Activated CD8-positive, alpha-beta T cell treated with anti-CD3 and anti-CD28 coated beads for 36 hours (primary cell): ENCODE data around the gene RAB8A. TPM values are rescaled to one million over a fixed set of nuclear protein-coding genes. Genes with fewer than 3 reads are reported as not detected.

Source experiments
- ATAC-seq: fragments of 200-7000 bp; cut with Tn5 transposase; one replicate; pipeline ENCODE4 v1.10.0; 2021; ENCODE audit warnings: mild to moderate bottlenecking, moderate library complexity
- CTCF ChIA-PET: fragments of 350-600 bp; sonication (Branson Sonifier 250); formaldehyde crosslinking; loops from one replicate; lab custom pipeline; 2021; ENCODE audit warnings: antibody characterized with exemption; lab: Charles Lee
- POLR2A ChIA-PET: fragments of 350-600 bp; sonication (Branson Sonifier 250); formaldehyde crosslinking; loops from one replicate; lab custom pipeline; 2021; ENCODE audit warnings: antibody characterized with exemption; lab: Charles Lee
- DNase-seq: peaks from one replicate; pipeline ENCODE4 v3.0.0-alpha.2; 2020
- H3K27ac Mint-ChIP-seq: one replicate; pipeline ENCODE4 v1.8.0; 2021; ENCODE audit warnings: mild to moderate bottlenecking, mixed read lengths
- H3K27me3 Mint-ChIP-seq: one replicate; pipeline ENCODE4 v1.8.0; 2021; ENCODE audit warnings: mixed read lengths
- H3K36me3 Mint-ChIP-seq: one replicate; pipeline ENCODE4 v1.8.0; 2021; ENCODE audit warnings: low read depth, mixed read lengths
- H3K4me1 Mint-ChIP-seq: one replicate; pipeline ENCODE4 v1.8.0; 2021; ENCODE audit warnings: low read depth, mixed read lengths
- H3K4me3 Mint-ChIP-seq: one replicate; pipeline ENCODE4 v1.8.0; 2021; ENCODE audit warnings: mild to moderate bottlenecking, moderate library complexity, mixed read lengths
- H3K9me3 Mint-ChIP-seq: one replicate; pipeline ENCODE4 v1.8.0; 2021; ENCODE audit warnings: mixed read lengths
- intact Hi-C: fragments of 100-400 bp; cut with micrococcal nuclease; formaldehyde crosslinking; loops from one replicate; pipeline ENCODE4 v1.10.0; 2022
- total RNA-seq, 2 experiments: library from RNA; stranded (reverse); gene quantifications; one replicate each; pipeline ENCODE4 v1.2.3, GENCODE V29; 2021
- TF ChIP-seq, protein P1 (sequence below): fragments of 200-600 bp; IDR thresholded peaks from one replicate; pipeline ENCODE4 v1.8.0; 2022; ENCODE audit warnings: antibody characterized with exemption, mild to moderate bottlenecking

Gene RAB8A
- total RNA-seq, 2 experiments from 2014 or later, result 123 to 128 TPM

DNA sequence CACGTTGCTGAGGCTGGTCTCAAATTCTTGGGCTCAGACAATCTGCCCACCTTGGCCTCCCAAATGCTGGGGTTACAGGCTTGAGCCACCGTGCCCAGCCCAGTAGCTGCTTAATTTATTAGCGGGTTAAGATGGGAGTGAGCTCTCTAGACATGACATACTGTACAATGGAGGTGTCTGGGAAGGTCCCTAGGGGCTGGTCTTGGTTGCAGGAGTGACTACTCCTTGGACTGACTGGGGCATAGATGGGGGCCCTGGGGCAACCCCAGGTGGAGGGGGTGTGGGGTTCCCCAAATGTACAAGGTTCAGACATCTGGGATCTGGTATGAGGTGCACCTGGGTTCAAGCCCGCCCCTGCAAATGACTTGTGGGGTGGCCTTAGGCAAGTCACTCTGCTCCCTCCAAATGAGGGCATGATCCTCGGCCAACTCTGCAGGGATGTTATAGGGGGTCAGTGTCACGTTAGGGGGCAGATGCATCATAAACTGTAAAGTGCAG, 48.8 kb downstream of the RAB8A start:
- H3K4me1 Mint-ChIP-seq, result peaks cover 19% of the 10 kb centered on the region
- H3K4me3 Mint-ChIP-seq, result no peak overlapping the region
- peaks cover 14% of the 10 kb centered on the region for H3K36me3 Mint-ChIP-seq
- H3K27me3 Mint-ChIP-seq, result no peaks in the 10 kb centered on the region
- CTCF ChIA-PET, result interaction anchor here (1.1 kb wide), 2 partner anchors 9 to 119 kb away, joined by 3 read pairs; no protein-coding TSS in a partner anchor
- ATAC-seq, result no peak
- intact Hi-C loops, result no loop called here
- TF ChIP-seq, protein P1, sequence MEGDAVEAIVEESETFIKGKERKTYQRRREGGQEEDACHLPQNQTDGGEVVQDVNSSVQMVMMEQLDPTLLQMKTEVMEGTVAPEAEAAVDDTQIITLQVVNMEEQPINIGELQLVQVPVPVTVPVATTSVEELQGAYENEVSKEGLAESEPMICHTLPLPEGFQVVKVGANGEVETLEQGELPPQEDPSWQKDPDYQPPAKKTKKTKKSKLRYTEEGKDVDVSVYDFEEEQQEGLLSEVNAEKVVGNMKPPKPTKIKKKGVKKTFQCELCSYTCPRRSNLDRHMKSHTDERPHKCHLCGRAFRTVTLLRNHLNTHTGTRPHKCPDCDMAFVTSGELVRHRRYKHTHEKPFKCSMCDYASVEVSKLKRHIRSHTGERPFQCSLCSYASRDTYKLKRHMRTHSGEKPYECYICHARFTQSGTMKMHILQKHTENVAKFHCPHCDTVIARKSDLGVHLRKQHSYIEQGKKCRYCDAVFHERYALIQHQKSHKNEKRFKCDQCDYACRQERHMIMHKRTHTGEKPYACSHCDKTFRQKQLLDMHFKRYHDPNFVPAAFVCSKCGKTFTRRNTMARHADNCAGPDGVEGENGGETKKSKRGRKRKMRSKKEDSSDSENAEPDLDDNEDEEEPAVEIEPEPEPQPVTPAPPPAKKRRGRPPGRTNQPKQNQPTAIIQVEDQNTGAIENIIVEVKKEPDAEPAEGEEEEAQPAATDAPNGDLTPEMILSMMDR, result no peak
- peak overlapping the region; percentile 73 for H3K27ac Mint-ChIP-seq
- POLR2A ChIA-PET, result interaction anchor here (1.0 to 1.5 kb wide), 2 partner anchors 10 to 42 kb away, joined by 3 to 5 read pairs; no protein-coding TSS in a partner anchor
- no peak for DNase-seq
- H3K9me3 Mint-ChIP-seq, result no peaks in the 10 kb centered on the region

DNA sequence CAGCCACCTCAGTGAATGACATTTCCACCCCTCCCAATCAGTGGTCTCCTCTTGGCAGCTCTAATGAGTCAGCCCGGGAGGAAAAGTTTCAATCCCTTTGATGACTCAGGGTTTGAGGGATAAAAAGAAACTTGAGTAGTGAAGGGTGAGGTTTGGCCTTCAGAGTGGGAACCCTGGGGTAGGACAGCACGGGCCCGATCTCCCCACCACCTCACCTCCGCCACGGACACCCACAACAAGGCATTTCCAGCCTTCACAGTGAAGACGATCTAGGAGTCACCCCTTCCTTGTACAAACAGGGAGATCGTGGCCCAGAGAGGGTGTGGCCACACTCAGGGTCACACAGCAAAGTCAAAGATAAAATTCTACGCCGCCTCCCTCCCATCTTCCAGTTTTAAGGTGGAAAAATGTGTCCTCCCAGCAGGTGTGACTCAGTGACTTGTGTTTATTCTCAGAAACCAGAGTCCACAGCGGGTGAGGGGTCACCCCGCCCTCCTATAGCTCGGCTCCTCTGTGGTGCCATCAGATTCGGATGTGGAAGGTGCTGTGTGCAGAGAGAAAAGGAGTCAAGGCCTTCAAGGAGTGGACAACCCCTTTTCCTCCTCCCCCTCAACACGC, 49.4 kb downstream of the RAB8A start:
- TF ChIP-seq, protein P1, result no peak
- H3K9me3 Mint-ChIP-seq, result no peaks in the 10 kb centered on the region
- peaks cover 11% of the 10 kb centered on the region for H3K36me3 Mint-ChIP-seq
- POLR2A ChIA-PET, result interaction anchor here (1.0 to 1.5 kb wide), 2 partner anchors 11 to 42 kb away, joined by 3 to 5 read pairs; no protein-coding TSS in a partner anchor
- H3K4me1 Mint-ChIP-seq, result peaks cover 19% of the 10 kb centered on the region
- H3K4me3 Mint-ChIP-seq, result peak overlapping the region; percentile 40
- peak; percentile 80 for DNase-seq
- peak; percentile 88 for ATAC-seq
- H3K27me3 Mint-ChIP-seq, result no peaks in the 10 kb centered on the region
- CTCF ChIA-PET, result interaction anchor here (1.0 to 1.2 kb wide), 4 partner anchors 9 to 120 kb away, joined by 3 to 5 read pairs (median 3); partner anchors contain the start of gene FAM32A
- H3K27ac Mint-ChIP-seq, result peak overlapping the region; percentile 73
- intact Hi-C loops, result no loop called here

DNA sequence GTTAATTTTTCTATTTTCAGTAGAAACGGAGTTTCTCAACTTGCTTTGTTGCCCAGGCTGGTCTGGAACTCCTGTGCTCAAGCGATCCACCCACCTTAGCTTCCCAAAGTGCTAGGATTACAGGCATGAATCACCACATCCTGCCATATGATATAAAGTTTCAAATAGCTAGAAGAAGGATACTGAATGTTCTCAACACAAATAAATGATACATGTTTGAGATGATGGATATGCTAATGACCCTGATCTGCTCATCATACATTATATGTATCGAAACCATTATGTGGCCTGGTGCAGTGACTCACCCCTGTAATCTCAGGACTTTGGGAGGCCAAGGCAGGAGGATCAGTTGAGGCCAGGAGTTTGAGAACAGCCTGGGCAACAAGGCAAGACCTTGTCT, 50.2 kb downstream of the RAB8A start:
- Mint-ChIP-seq H3K4me1 (peaks cover 19% of the 10 kb centered on the region), H3K27ac (no peak overlapping the region), H3K36me3 (peaks cover 5% of the 10 kb centered on the region), H3K27me3 (no peaks in the 10 kb centered on the region), H3K9me3 (no peaks in the 10 kb centered on the region), H3K4me3 (no peak overlapping the region)
- ATAC-seq, result no peak
- POLR2A ChIA-PET, result interaction anchor here (1.4 kb wide), 1 partner anchor 24 kb away, joined by 4 read pairs; the partner anchor contains the start of gene FAM32A
- DNase-seq, result peak; percentile 55
- intact Hi-C loops, result no loop called here
- TF ChIP-seq, protein P1, result no peak
- CTCF ChIA-PET, result interaction anchor here (1.0 to 1.2 kb wide), 2 partner anchors 24 to 51 kb away, joined by 3 to 5 read pairs; partner anchors contain the start of gene FAM32A

DNA sequence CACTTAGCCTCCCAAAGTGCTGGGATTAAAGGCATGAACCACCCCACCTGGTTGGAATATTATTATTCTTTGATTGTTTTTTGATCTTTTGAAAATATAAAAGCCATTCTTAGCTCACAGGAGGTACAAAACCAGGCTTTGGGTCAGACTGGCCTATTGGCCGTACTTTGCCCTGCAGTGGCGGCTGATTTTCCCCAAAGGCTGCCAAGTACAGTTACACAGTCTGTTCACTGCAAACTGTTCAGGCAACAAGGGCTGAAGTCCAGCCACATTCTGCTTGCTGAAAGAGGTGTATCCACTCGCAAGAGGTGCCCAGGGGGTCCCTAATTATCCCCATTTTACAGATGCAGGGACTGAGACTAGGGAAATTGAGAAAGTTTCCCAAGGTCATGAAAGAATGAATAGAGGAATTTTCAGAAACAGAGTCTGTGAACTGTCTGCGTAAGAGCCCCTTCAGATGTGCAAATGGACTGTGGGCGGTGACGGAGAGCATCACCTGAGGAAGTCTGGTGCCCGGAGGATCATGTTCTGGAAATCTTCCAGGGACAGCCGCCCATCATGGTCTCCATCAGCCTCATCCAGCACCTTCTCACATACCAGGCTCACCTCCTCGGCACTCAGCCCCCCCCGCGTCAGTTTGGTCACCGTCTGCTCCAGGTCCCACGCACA, 52.7 kb downstream of the RAB8A start:
- Mint-ChIP-seq H3K4me3 (no peak overlapping the region), H3K9me3 (no peaks in the 10 kb centered on the region), H3K27me3 (no peaks in the 10 kb centered on the region), H3K4me1 (peaks cover 27% of the 10 kb centered on the region), H3K27ac (no peak overlapping the region), H3K36me3 (no peaks in the 10 kb centered on the region)
- CTCF ChIA-PET, result no interaction called here
- ATAC-seq, result no peak
- intact Hi-C loops, result no loop called here
- TF ChIP-seq, protein P1, result no peak
- no peak for DNase-seq
- POLR2A ChIA-PET, result no interaction called here

DNA sequence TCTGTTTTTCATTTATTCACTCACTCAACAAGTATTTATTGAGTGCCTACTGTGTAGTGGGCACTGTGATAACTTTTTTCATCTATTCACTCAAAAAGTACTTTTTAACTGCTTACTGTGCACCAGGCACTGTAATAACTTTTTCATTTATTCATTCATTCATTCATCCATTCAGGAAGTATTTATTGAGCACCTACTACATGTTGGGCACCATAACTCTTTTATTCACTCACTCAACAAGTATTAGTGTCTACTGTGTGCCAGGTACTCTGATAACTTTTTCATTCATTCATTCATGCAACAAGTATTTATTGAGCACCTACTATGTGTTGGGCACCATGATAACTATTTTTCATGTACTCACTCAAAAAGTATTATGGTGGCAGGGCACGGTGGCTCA, 54.7 kb downstream of the RAB8A start:
- ChIA-PET CTCF (no interaction called here), POLR2A (no interaction called here)
- TF ChIP-seq, protein P1, result no peak
- intact Hi-C loops, result no loop called here
- H3K9me3 Mint-ChIP-seq, result no peaks in the 10 kb centered on the region
- no peaks in the 10 kb centered on the region for H3K36me3 Mint-ChIP-seq
- H3K27me3 Mint-ChIP-seq, result no peaks in the 10 kb centered on the region
- H3K27ac Mint-ChIP-seq, result no peak overlapping the region
- ATAC-seq, result no peak
- DNase-seq, result no peak
- H3K4me1 Mint-ChIP-seq, result peaks cover 13% of the 10 kb centered on the region
- H3K4me3 Mint-ChIP-seq, result no peak overlapping the region
